HCT116 (cell line): ENCODE measurements around the gene ADGRA3.

Experiments
- CTCF ChIP-seq, 3 experiments: fragments of 200-600 bp in 1 of 3; sonication (generic) in 1 of 3; IDR thresholded peaks in 2 of 3; conservative IDR thresholded peaks in 1 of 3; 2 replicates each; pipeline ENCODE4 v1.5.1; 2012 to 2017; ENCODE audit warnings: low read depth in 2 of 3, low read length in 2 of 3, antibody characterized with exemption in 1 of 3, borderline replicate concordance in 1 of 3, control low read depth in 1 of 3, mild to moderate bottlenecking in 1 of 3, mixed read lengths in 1 of 3, mixed run types in 1 of 3, moderate library complexity in 1 of 3; ENCODE audit not compliant: insufficient read depth in 1 of 3
- EZH2 ChIP-seq: fragments of 200-600 bp; sonication (generic); IDR thresholded peaks from 2 replicates; pipeline ENCODE4 v1.6.1; 2017; ENCODE audit warnings: antibody characterized with exemption, mixed run types
- EZH2phosphoT487 ChIP-seq: fragments of 200-600 bp; IDR thresholded peaks from 2 replicates; pipeline ENCODE4 v1.6.1; 2018; ENCODE audit warnings: antibody characterized with exemption, borderline replicate concordance
- POLR2A ChIP-seq: IDR thresholded peaks from 2 replicates; pipeline ENCODE4 v1.7.0; 2011; ENCODE audit warnings: borderline replicate concordance; ENCODE audit not compliant: insufficient read depth, insufficient read length; ENCODE audit errors: extremely low read depth
- POLR2AphosphoS5 ChIP-seq: IDR thresholded peaks from 2 replicates; pipeline ENCODE4 v1.6.1; 2011; ENCODE audit warnings: mild to moderate bottlenecking, low read depth, low read length, moderate library complexity
- SRF ChIP-seq: IDR thresholded peaks from 2 replicates; pipeline ENCODE4 v1.6.1; 2012; ENCODE audit warnings: low read depth
- ZFX ChIP-seq: fragments of 450-650 bp; IDR thresholded peaks from 2 replicates; pipeline ENCODE4 v1.6.1; 2017

DNA sequence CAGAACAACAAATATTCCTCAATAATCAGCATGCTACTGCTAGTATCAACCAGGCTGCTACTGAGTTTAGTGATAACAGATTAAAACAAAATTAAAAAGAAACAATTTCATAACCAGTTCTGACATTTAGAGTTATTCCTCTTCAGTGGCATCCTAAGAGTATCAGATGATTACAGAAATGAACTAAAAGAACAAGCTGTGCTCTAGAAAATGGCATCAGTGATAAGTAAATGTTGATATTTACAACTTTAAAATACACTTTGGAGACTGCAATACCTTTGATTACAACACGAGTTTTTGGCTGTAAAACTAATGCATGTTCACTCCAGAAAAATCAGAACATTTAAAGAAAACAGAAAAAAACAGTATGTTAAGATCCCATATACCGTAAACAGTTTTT, 72.9 kb downstream of the ADGRA3 start:
- TF ChIP-seq CTCF (IDR thresholded peaks at IDR 0.05 in 2 of 3, conservative IDR thresholded peaks at IDR 0.05 in 1 of 3; ENCODE audit: borderline replicate concordance in 1 of 3, insufficient read depth in 1 of 3, low read depth in 2 of 3, low read length in 2 of 3) (no peak), SRF (no peak), EZH2 (no peak), POLR2A (no peak), EZH2phosphoT487 (no peak), ZFX (no peak), POLR2AphosphoS5 (no peak)
